SK-N-MC (cell line): Measurements from ENCODE around the gene TST.

ENCODE experiments used
- DNase-seq: peaks from one replicate; pipeline ENCODE4 v3.0.0-alpha.2; 2011; ENCODE audit warnings: low read depth, low spot score
- H3K27ac ChIP-seq: fragments of 200-600 bp; sonication (generic); 2 replicates; pipeline ENCODE4 v1.5.1; 2016; ENCODE audit warnings: mixed run types
- H3K36me3 ChIP-seq: fragments of 200-600 bp; sonication (generic); 2 replicates; pipeline ENCODE4 v1.6.1; 2017; ENCODE audit warnings: antibody characterized with exemption, low read length, mixed read lengths; ENCODE audit not compliant: insufficient read depth
- H3K4me3 ChIP-seq: fragments of 200-600 bp; sonication (generic); 2 replicates; pipeline ENCODE4 v1.5.1; 2016
- H3K9ac ChIP-seq: fragments of 200-600 bp; sonication (generic); 2 replicates; pipeline ENCODE4 v1.8.0; 2017; ENCODE audit warnings: mixed run types, mixed read lengths; ENCODE audit not compliant: insufficient read length
- H3K9me3 ChIP-seq: fragments of 200-600 bp; sonication (generic); 2 replicates; pipeline ENCODE4 v1.6.1; 2017; ENCODE audit warnings: low read depth, mild to moderate bottlenecking, antibody characterized with exemption, low read length, moderate library complexity, mixed read lengths
- EZH2 ChIP-seq: fragments of 200-600 bp; sonication (generic); IDR thresholded peaks from one replicate; pipeline ENCODE4 v1.6.1; 2017; ENCODE audit warnings: antibody characterized with exemption
- FOXP2 ChIP-seq: optimal IDR thresholded peaks from 2 replicates; pipeline ENCODE3; 2011; ENCODE audit warnings: mild to moderate bottlenecking, moderate library complexity; ENCODE audit not compliant: insufficient read depth; ENCODE audit errors: extremely low read length, control extremely low read depth
- POLR2AphosphoS5 ChIP-seq: IDR thresholded peaks from 2 replicates; pipeline ENCODE4 v1.6.1; 2012; ENCODE audit warnings: mild to moderate bottlenecking, low read depth, low read length, borderline replicate concordance

Gene TST

GRCh38 chr22:37062702-37063381 is 43.6 kb upstream of the TST start:
- DNase-seq = no peak

GRCh38 chr22:37062376-37062675 is 43.1 kb upstream of the TST start:
- H3K9ac ChIP-seq = no peak overlapping the region
- H3K27ac ChIP-seq = no peak overlapping the region
- DNase-seq = no peak
- no peaks in the 10 kb centered on the region for H3K9me3 ChIP-seq
- H3K4me3 ChIP-seq = no peak overlapping the region
- no peaks in the 10 kb centered on the region for H3K36me3 ChIP-seq
- no peak for TF ChIP-seq POLR2AphosphoS5
- no peak for TF ChIP-seq FOXP2
- TF ChIP-seq EZH2 = no peak

More at GRCh38 chr22:37062702-37063381, 43.6 kb upstream of the TST start:
- H3K4me3 ChIP-seq = no peak overlapping the region
- no peaks in the 10 kb centered on the region for H3K36me3 ChIP-seq
- no peak overlapping the region for H3K9ac ChIP-seq
- no peak for TF ChIP-seq FOXP2
- no peak for TF ChIP-seq POLR2AphosphoS5
- TF ChIP-seq EZH2 = no peak
- H3K9me3 ChIP-seq = no peaks in the 10 kb centered on the region
- H3K27ac ChIP-seq = no peak overlapping the region

GRCh38 chr22:37061611-37062375 is 42.5 kb upstream of the TST start:
- Histone ChIP-seq H3K4me3 (no peak overlapping the region), H3K9ac (no peak overlapping the region), H3K36me3 (no peaks in the 10 kb centered on the region), H3K9me3 (no peaks in the 10 kb centered on the region), H3K27ac (no peak overlapping the region)
- TF ChIP-seq FOXP2 = no peak
- TF ChIP-seq EZH2 = no peak
- TF ChIP-seq POLR2AphosphoS5 = no peak
- DNase-seq = no peak

GRCh38 chr22:37060801-37061610 is 41.8 kb upstream of the TST start:
- Histone ChIP-seq H3K36me3 (no peaks in the 10 kb centered on the region), H3K9me3 (no peaks in the 10 kb centered on the region), H3K9ac (no peak overlapping the region), H3K27ac (no peak overlapping the region), H3K4me3 (no peak overlapping the region)
- TF ChIP-seq POLR2AphosphoS5 = no peak
- no peak for TF ChIP-seq EZH2
- no peak for DNase-seq

GRCh38 chr22:37059876-37060449 is 40.7 kb upstream of the TST start:
- no peak for DNase-seq
- H3K9me3 ChIP-seq = no peaks in the 10 kb centered on the region
- no peaks in the 10 kb centered on the region for H3K36me3 ChIP-seq
- no peak overlapping the region for H3K9ac ChIP-seq
- H3K27ac ChIP-seq = no peak overlapping the region
- H3K4me3 ChIP-seq = no peak overlapping the region
- TF ChIP-seq FOXP2 (no peak), POLR2AphosphoS5 (no peak), EZH2 (no peak)

GRCh38 chr22:37058917-37059701 is 39.9 kb upstream of the TST start:
- TF ChIP-seq EZH2 = no peak
- no peak for TF ChIP-seq FOXP2
- TF ChIP-seq POLR2AphosphoS5 = no peak
- H3K4me3 ChIP-seq = no peak overlapping the region
- H3K36me3 ChIP-seq = no peaks in the 10 kb centered on the region
- no peaks in the 10 kb centered on the region for H3K9me3 ChIP-seq
- H3K9ac ChIP-seq = no peak overlapping the region
- no peak for DNase-seq
- no peak overlapping the region for H3K27ac ChIP-seq

GRCh38 chr22:37057796-37058510 is 38.7 kb upstream of the TST start:
- Histone ChIP-seq H3K36me3 (no peaks in the 10 kb centered on the region), H3K9ac (no peak overlapping the region), H3K27ac (no peak overlapping the region), H3K4me3 (no peak overlapping the region), H3K9me3 (no peaks in the 10 kb centered on the region)
- TF ChIP-seq FOXP2 (no peak), POLR2AphosphoS5 (no peak)
- no peak for DNase-seq
